ENCODE data around the gene SSTR4.
"Not testable (repeated sequence)": the region's sequence is repeated elsewhere in the genome, so short reads cannot be mapped to it uniquely, and the experiment has no call there.

Gene SSTR4, protein sequence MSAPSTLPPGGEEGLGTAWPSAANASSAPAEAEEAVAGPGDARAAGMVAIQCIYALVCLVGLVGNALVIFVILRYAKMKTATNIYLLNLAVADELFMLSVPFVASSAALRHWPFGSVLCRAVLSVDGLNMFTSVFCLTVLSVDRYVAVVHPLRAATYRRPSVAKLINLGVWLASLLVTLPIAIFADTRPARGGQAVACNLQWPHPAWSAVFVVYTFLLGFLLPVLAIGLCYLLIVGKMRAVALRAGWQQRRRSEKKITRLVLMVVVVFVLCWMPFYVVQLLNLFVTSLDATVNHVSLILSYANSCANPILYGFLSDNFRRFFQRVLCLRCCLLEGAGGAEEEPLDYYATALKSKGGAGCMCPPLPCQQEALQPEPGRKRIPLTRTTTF

DNA sequence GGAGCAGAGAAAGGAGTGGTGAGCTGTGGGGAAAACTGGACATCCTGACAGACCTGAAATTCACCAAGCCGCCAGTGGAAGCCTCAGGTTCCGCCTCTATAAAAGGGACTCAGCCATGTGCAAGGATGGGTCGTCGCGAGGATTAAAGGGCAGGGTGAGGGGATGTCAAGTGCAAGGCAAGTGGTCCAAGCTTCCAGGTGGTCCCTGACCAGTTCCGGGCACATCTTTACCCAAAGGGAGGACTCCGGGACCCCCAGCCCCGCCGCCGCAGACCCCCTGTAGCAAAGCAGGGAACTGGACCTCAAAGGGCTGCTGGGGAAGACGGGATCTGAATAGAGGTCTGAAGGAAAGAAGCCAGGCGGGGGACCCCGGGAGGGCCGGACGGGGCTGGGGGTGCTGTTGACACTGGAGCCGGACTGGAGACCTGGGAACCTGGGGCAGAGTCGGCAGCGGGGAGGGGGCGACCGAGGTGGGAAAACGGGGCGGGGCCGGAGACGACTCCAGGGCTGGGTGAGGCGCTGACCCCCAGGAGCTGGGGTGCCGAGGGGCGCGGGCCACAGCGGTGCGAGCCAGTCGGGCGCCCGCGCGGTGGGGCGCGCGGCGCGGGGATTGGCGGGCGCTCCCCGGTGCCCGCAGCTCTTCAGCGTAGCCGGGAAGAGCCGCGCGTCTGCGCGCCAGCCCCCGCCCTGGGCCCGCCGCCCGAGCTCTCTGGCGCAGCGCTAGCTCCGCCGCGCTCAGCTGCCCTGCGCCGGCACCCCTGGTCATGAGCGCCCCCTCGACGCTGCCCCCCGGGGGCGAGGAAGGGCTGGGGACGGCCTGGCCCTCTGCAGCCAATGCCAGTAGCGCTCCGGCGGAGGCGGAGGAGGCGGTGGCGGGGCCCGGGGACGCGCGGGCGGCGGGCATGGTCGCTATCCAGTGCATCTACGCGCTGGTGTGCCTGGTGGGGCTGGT lies at the start of gene SSTR4:
Gene SSTR4, plus strand, starts transcription at position 592 of the 951 bp plus-strand sequence. Its CDS starts 172 bp downstream, at position 764.
- no peak for DNase-seq (ENCODE audit: low read depth in 2 of 2)

DNA sequence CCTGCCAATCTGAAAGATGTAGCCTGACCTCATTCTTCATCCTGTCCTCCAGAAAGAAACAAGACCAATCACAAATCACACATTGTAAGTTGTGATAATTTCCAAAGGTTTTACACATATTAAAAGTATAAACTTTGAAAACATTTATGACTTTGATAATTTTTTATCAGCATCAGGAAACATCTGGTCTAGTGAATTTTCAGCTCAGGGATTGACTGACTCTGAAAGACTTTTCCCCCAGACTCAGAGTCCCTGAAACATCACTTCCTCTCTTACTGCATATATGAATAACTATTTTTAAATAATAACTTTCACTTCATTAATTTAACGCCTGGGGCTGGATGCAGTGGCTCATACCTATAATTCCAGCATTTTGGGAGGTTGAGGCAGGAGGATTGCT lies 48.5 kb upstream of the SSTR4 start:
- DNase-seq (ENCODE audit: low read depth in 2 of 2) = no peak

DNA sequence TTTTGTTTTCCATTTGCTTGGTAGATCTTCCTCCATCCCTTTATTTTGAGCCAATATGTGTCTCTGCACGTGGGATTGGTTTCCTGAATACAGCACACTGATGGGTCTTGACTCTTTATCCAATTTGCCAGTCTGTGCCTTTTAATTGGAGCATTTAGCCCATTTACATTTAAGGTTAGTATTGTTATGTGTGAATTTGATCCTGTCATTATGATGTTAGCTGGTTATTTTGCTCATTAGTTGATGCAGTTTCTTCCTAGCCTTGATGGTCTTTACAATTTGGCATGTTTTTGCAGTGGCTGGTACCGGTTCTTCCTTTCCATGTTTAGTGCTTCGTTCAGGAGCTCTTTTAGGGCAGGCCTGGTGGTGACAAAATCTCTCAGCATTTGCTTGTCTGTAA lies 43.7 kb upstream of the SSTR4 start:
- not testable (repeated sequence) for DNase-seq (ENCODE audit: low read depth in 2 of 2)

DNA sequence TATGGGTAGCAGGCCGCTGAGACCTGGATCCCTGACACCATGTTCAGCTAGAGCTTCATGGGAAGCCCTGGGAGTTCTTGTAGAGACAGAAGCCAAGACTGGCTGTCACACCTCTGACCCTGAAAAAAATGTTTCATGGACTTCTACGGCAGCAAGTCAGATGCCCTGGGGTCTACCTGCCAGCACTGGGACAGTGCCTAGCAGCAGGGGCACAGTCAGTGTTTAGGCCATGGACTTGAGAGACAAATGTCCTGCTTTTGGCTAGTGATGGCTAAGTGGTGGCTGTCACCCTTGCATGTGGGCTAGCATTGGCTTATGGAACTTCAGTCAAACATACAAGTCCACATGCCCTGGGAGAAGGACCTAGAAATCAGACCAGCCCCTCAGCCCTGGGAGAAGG lies 41.3 kb upstream of the SSTR4 start:
- no peak for DNase-seq (ENCODE audit: low read depth in 2 of 2)

DNA sequence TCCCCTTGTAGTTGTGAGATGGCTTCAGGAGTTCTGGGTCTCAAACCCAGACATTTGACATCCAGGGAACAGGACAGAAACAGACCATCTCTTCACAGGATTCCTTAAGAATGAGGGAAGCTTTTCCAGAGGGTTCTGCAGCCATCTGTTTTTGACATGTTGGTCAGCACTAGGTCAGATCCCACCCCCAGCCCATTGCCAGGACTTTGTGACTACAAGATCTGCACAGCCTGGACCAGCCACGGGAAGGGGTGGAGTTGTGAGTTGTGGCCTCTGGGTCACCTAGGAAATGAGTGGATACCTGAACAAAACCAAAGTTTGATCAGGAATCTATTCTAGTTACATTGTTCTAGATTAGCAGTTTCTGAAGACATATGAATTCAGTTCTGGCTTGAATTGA lies 39.2 kb upstream of the SSTR4 start:
- no peak for DNase-seq (ENCODE audit: low read depth in 2 of 2)

DNA sequence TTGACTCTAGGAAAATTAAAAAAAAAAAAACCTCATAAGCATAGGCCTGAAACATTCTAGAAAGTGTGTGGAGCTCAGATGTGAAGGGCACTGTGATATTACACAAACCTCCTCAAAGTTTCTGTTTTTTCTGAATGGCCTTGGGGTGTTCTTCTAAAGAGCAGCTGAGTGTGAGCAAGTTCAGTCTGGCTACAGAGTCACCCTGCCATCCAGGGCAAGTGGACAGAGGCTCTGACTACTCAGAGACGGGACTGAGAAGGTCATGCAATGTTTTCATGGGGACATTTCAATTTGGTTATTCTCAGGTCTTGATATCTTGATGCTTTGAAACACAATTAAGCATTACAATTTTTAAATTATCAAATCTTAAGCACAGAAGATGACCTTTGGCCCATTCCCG lies 36.6 kb upstream of the SSTR4 start:
- no peak for DNase-seq (ENCODE audit: low read depth in 2 of 2)

DNA sequence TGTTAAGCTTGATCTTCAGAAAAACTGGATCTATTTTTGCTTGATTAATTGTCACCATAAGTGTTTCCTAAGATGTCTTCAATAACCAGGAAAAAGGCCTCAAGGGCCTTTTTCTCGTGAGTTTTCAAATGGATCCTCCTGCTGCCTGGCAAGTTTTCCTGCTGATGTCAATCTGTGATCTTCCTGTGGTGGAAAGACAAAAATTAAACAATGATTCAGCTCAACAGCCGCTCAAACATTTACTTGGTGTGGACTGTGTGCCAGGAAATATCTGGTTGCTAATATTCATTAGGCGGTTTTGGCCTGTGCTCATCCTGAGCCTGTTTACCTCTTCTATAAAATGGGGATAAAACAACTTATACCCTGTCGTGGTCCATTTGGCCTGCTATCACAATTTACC lies 35.4 kb upstream of the SSTR4 start:
- no peak for DNase-seq (ENCODE audit: low read depth in 2 of 2)

DNA sequence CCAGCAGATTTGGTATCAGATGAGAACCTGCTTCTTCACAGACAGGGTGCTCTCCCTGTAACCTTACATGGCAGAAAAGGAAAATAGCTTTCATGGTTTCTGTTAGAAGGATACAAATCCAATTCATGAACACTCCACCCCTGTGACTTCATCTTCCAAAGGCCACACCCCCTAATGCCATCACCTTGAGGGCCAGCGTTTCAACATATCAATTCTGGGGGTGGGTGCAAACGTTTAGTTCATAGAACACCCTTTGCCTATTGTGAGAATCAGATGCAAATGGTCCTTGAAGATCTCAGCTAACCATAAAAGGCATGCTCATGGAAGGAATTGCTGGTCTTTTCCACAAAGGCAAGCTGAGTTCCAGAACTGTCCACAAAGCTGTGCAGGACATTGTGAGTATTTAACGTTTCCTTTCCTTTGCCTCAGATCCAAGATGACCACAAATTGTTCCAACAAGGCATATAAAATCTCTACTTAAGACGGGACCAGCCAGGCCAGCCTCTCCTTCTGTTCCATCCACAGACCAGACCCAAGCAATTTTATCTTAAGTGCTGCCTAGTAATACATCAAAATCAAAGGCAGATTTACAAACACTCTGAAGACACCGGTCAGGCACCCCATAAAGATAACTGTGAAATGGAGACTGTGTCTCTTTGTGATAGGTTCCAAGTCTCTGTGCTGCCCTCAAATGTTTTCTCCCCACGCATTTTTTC lies 34.7 kb upstream of the SSTR4 start:
- DNase-seq (ENCODE audit: low read depth in 2 of 2) = no peak

DNA sequence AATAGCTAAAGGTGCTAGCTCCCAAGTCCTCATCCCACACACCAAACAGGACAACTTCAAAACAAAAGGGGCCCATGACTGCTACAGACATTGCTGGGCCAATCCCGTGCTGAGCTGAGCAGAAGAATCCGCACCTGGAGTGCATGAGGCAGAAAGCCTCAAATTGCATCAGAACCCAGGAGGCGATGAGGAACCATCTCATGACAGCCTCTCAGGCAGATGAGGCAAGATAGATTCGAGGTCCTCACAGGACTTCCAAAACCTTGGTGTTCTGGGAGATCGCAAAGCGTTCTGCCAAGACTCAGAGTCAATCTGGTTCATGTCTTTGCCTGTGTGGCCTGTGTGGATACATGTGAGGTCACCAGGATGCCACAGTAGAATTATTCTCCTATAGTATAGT lies 32.8 kb upstream of the SSTR4 start:
- no peak for DNase-seq (ENCODE audit: low read depth in 2 of 2)

DNA sequence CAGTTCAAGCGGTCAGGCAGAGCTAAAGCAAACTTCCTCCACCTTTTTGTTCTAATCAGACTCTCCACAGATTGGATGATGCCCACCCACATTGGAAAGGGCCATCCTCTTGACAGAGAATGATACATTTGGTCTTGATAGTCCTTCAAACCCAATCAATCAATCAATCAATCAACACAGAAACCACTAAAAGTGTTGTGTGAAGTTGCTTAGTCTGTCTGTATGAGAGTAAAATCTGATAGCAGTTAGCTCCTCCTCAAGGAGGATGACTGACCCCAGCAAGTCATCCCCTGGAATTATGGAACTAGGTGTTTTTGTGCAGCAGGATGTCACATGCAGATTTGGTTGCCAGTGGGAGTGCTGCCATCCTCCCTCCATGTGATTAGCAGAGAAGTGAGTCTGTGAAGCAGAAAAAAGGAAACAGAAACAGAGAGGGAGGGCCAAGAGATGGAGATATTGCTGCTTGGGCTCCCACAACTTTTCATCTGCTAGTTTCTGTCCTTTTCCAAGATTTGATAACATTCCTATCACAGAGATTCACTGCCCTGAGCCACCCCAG lies 32.0 kb upstream of the SSTR4 start:
- no peak for DNase-seq (ENCODE audit: low read depth in 2 of 2)

DNA sequence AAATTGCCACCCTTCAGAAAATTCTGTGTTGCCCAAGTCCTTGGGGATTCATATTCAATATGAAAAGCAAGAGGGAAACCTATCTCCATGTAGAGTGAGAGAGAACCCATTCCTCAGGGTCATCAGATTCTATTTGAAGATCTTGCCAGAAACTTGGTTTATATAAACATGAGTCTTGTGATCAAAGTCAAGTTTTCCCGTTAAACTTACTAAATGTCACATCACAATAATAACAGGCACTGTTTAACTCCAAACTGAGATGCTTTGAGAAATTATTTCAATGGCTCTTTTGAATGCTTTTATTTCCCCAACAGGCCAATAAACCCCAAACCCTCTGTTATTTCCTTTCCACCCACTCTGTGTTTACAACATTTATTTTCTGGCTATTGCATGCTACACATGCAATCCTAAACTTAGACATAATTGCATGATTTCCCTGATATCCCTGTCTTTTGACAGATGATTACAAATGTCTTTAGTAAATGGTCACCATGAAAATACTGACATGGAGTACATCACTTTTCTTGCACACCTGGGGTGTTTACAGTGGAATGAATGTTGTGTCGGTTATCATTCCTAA lies 31.1 kb upstream of the SSTR4 start:
- no peak for DNase-seq (ENCODE audit: low read depth in 2 of 2)

DNA sequence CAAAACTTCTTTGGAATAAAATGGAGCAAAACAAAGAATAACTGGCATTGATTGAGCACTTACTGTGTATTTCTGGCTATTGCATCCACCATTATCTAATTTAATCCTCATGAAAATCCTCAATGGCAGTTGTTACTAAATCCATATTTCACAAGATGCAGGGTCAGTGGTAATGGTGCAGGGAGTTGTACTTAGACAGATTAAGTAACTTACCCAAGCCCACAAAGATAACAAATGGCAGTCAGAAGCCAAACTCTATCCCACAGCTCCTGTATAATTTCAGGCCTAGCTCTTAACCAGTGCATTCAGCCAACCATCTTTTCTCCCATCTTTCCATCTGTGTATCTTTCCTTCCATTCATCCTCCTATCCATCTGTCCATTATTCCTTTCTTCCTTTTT lies 29.3 kb upstream of the SSTR4 start:
- no peak for DNase-seq (ENCODE audit: low read depth in 2 of 2)

DNA sequence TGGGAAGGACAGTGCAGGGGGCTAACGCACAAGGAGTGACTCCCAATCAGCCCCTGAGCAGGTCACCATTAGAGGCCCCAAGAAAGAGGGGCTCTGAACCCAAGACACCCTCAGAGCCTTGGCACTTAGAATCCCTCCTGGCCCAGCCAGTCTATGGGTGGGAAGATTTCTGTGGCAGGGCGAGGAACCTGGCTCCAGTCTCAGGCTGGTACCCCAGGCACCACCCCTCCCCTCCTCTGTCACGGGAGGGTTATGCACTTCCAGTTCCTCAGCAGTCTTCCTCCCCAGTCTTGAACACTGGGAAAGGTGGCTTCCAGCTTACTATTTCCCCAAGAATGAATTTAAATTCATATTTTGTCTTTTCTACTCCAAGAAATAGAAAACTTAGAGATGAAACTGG lies 27.6 kb upstream of the SSTR4 start:
- no peak for DNase-seq (ENCODE audit: low read depth in 2 of 2)

DNA sequence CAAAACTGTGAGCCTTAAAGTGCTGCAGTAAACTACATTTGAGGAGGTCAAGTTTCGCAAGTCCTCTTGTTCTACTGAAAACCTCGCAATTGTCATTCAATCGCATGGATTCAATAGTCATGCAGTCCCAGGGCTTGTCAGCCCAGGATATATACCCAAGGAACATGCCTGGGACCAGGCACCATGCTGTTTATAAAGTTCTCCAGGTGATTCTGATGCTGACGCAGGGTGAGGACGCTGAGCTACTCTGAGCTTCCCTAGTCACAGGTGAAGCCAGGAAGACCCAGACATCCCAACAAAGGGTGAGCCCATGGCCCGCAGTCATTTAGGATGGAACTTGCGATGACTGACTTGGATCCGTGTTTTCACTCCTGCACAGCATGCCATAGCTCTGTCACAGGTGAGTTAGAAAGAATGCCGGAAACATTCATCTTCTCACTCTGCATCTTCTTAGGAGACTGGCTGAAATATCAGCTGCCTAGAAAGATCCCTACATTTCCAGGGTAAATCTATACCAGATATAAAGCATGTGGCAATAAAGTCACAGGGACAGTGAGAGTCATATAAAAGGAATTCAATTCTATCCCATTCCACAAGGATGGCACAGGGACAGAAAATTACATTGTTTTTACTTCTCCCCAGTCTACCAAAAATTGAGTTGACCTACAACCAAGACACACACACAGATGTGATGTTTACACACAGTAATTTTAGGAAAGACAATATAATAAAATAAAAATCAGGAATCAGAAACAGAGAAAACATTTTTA lies 27.0 kb upstream of the SSTR4 start:
- DNase-seq (ENCODE audit: low read depth in 2 of 2) = no peak

DNA sequence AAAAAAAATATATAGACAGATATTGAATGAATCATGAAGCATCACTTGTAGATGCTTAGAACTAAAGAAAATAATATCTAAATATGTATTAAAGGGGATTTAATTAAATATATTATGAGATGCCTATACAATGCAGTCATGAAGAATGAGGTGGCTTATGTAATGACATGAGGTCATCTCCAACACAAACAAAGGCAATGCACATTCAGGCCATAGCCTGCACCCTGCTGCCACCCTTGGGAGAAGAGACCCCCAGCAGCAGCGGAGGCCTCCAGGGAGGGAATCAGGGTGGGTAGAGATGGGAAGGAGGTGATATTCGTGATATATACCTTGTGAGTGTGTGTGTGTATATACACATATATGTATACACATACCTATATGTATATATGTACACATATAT lies 26.4 kb upstream of the SSTR4 start:
- no peak for DNase-seq (ENCODE audit: low read depth in 2 of 2)

DNA sequence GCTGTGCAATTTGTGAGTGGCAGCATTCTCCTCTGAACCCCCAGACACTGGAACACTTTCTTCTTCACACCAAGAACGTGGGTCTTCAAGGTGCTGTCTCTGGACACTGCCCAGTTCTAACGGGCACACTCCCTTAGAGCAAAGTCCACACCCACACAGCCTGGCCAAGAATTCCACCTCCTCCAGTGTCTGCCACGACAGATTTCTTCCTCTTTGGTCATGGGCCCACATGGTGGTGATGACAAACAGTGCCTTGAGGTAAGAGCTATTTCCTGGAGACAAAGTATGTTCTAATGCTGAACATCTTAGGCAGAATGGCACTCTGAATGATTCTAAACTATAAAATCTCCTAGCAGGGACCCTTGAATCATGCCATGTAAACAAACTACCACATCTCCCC lies 25.5 kb upstream of the SSTR4 start:
- DNase-seq (ENCODE audit: low read depth in 2 of 2) = no peak

DNA sequence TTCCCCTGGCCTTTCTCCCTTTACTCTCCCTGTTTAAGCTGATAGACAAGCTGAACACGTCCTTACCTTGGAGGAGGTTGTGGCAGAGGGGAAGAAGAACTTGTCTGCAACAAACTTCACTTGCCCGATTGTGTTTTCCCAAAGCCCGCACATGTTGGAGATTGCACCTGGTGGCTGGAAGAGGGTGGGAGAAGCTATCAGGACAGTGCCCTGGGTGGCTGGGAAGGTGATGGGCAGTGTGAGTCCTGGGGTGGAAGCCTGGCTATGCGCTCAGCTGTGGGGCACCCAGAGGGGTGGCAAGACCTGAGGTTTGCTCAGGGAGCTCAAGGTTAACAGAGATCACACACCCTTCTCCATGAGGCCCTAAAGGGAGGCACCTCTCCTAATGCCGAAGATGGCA lies 25.0 kb upstream of the SSTR4 start:
- no peak for DNase-seq (ENCODE audit: low read depth in 2 of 2)

DNA sequence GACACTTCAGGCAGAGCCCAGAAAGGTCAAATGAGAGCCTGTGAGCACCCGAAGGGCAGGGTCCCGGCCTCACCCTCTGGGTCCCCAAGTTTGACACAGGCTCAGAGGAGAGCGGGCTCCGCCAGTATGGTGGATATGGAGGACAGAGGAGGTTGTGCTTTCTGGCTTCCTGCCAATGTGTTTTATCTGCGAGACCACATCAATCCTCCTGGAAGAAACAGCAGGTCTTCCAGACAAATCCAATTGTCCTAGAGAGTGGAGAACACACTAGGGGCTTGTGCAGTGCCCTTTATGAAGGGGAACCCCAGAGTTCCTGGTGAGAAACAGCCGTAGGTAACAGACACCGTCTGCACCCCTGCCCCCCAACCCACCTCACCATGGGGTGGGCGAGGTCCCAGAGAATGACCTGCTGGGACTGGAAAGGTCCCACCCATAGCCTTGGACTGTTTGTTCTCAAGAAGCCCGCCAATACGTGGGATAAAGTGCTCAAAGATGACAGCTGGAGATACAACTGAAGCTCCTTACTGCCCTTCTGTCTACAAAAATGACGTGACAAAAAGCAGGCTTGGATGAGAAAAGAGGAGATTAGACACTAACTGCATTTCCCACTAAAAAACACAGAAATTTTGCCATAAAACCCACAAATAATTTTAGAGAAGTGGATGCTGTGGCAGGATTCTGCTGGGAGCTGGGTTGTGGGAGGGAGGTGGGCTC lies 23.9 kb upstream of the SSTR4 start:
- DNase-seq (ENCODE audit: low read depth in 2 of 2) = no peak

DNA sequence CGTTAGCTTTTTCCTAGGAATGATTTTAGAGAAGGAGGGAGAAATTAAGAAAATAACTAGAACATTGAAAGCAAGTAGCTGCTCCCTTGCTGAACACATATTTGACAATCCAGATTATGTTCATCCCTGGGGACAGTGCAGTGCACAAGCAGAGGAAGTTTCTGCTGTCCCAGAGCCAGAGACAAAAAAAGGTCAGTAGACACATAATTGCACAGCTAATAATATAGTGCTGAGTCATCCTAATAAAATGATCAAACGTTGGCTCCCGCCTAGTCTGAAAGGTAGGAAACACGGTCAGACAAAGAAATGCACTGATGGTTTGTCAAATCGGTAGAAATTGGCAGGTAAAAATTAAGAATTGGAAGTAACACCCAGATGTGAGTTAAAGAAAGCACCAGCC lies 21.7 kb upstream of the SSTR4 start:
- DNase-seq (ENCODE audit: low read depth in 2 of 2) = no peak

DNA sequence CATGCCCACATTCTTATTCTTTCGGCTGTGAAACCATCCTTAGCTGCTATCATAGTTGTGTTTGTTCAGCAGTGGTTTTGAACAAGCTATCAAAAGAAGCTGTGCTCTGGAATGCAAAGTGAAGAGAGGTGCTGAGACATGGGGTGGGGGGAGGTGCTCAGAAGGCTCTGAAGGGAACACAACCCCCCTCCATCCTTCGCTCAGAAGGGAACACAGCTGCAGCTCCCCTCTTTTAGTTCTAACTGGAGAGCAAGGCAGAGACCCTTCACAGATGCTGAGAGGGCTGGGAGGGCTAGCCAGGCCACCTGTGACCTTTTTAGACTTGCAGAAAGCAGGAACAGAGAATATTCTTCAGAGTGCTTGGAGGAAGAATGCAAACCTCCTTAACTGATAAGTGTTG lies 17.6 kb upstream of the SSTR4 start:
- no peak for DNase-seq (ENCODE audit: low read depth in 2 of 2)
